ENCODE data around the gene PDE7B.

PDE7B gene

GRCh38 chr6:135944120-135944519 is 92.6 kb downstream of the PDE7B start:
- ChIA-PET POLR2A (interaction anchor here (0.5 kb wide), 1 partner anchor 287 kb away, joined by 3 read pairs; no protein-coding TSS in a partner anchor), CTCF (interaction anchor here (1.0 kb wide), 1 partner anchor 34 kb away, joined by 3 read pairs; no protein-coding TSS in a partner anchor)
- no peaks in the 10 kb centered on the region for H3K9me3 ChIP-seq (ENCODE audit: control insufficient read depth, insufficient read depth, low read depth, low read length)
- H3K4me3 ChIP-seq (ENCODE audit: low read depth, low read length) = no peak overlapping the region
- H3K4me1 ChIP-seq (ENCODE audit: control insufficient read depth, insufficient read depth, low read length) = no peaks in the 10 kb centered on the region
- H3K27ac ChIP-seq (ENCODE audit: extremely low read depth, low read depth, low read length) = no peak overlapping the region
- no peaks in the 10 kb centered on the region for H3K36me3 ChIP-seq (ENCODE audit: control insufficient read depth in 2 of 2, insufficient read depth in 1 of 2, low read length in 2 of 2)
- no peak for TF ChIP-seq PRDM6 (tag by site-specific recombination; IDR thresholded peaks at IDR 0.05)
- TF ChIP-seq YY1 (tag by site-specific recombination; IDR thresholded peaks at IDR 0.05) = no peak
- no peak for TF ChIP-seq KLF10 (tag by site-specific recombination; IDR thresholded peaks at IDR 0.05)
- TF ChIP-seq SCRT2 (tag by site-specific recombination; IDR thresholded peaks at IDR 0.05) = no peak
- TF ChIP-seq ZNF324 (tag by site-specific recombination; IDR thresholded peaks at IDR 0.05) = no peak
- TF ChIP-seq ZNF211 (tag by site-specific recombination; IDR thresholded peaks at IDR 0.05; ENCODE audit: low read depth) = no peak
- TF ChIP-seq ZNF777 (tag by site-specific recombination; IDR thresholded peaks at IDR 0.05; ENCODE audit: borderline replicate concordance) = no peak

- H3K4me3 ChIP-seq (ENCODE audit: low read depth, low read length) = no peak overlapping the region
- CTCF ChIA-PET = interaction anchor here (0.6 to 1.6 kb wide), 2 partner anchors 8 to 280 kb away, joined by 3 to 6 read pairs; no protein-coding TSS in a partner anchor
- TF ChIP-seq ZNF112 (tag by site-specific recombination; IDR thresholded peaks at IDR 0.05) (no peak), ZNF530 (tag by site-specific recombination; IDR thresholded peaks at IDR 0.05; ENCODE audit: low read depth) (no peak), ZNF596 (tag by site-specific recombination; IDR thresholded peaks at IDR 0.05) (no peak), ZNF677 (tag by site-specific recombination; IDR thresholded peaks at IDR 0.05) (no peak), ZNF148 (tag by site-specific recombination; IDR thresholded peaks at IDR 0.05; ENCODE audit: borderline replicate concordance) (no peak), AEBP2 (tag by site-specific recombination; IDR thresholded peaks at IDR 0.05; ENCODE audit: borderline replicate concordance) (no peak)
- H3K9me3 ChIP-seq (ENCODE audit: control insufficient read depth, insufficient read depth, low read depth, low read length) = no peaks in the 10 kb centered on the region
- H3K36me3 ChIP-seq (ENCODE audit: control insufficient read depth in 2 of 2, insufficient read depth in 1 of 2, low read length in 2 of 2) = no peaks in the 10 kb centered on the region
- POLR2A ChIA-PET = no interaction called here
- H3K27ac ChIP-seq (ENCODE audit: extremely low read depth, low read depth, low read length) = no peak overlapping the region
- no peaks in the 10 kb centered on the region for H3K4me1 ChIP-seq (ENCODE audit: control insufficient read depth, insufficient read depth, low read length)
These were observed 95.2 kb downstream of the PDE7B start for GRCh38 chr6:135946674-135947073.

- ChIA-PET CTCF (interaction anchor here (0.6 to 1.5 kb wide), 3 partner anchors 41 to 576 kb away, joined by 3 to 5 read pairs (median 4); no protein-coding TSS in a partner anchor), POLR2A (no interaction called here)
- no peaks in the 10 kb centered on the region for H3K9me3 ChIP-seq (ENCODE audit: control insufficient read depth, insufficient read depth, low read depth, low read length)
- H3K36me3 ChIP-seq (ENCODE audit: control insufficient read depth in 2 of 2, insufficient read depth in 1 of 2, low read length in 2 of 2) = no peaks in the 10 kb centered on the region
- no peak overlapping the region for H3K4me3 ChIP-seq (ENCODE audit: low read depth, low read length)
- H3K4me1 ChIP-seq (ENCODE audit: control insufficient read depth, insufficient read depth, low read length) = no peaks in the 10 kb centered on the region
- H3K27ac ChIP-seq (ENCODE audit: extremely low read depth, low read depth, low read length) = no peak overlapping the region
- no peak for TF ChIP-seq ZNF280D (tag by site-specific recombination; IDR thresholded peaks at IDR 0.05)
- TF ChIP-seq ZBTB10 (tag by site-specific recombination; IDR thresholded peaks at IDR 0.05) = no peak
- TF ChIP-seq ZNF510 (tag by site-specific recombination; IDR thresholded peaks at IDR 0.05; ENCODE audit: insufficient replicate concordance) = no peak
- no peak for TF ChIP-seq KLF8 (tag by site-specific recombination; IDR thresholded peaks at IDR 0.05)
- TF ChIP-seq ZNF639 (tag by site-specific recombination; IDR thresholded peaks at IDR 0.05) = no peak
These were observed 99.2 kb downstream of the PDE7B start for GRCh38 chr6:135950669-135951068.

All from HEK293 (cell line).